Activated T-cell treated with anti-CD3 and anti-CD28 coated beads, Interleukin-2, amount 50 U/mL, for 4 hours (primary cell): Measurements from ENCODE around the gene SNAPC5. TPM values are rescaled to one million over a fixed set of nuclear protein-coding genes. Genes with fewer than 3 reads are reported as not detected.

Source experiments
- ATAC-seq, 2 donors: fragments of 200-7000 bp; cut with Tn5 transposase; one replicate each; pipeline ENCODE4 v1.10.0; 2021
- DNase-seq: peaks from one replicate; pipeline ENCODE4 v3.0.0-alpha.2; 2020
- H3K27me3 Mint-ChIP-seq: one replicate; pipeline ENCODE4 v1.8.0; 2021; ENCODE audit warnings: low read depth, mixed read lengths
- H3K36me3 Mint-ChIP-seq: one replicate; pipeline ENCODE4 v1.8.0; 2022; ENCODE audit warnings: mixed read lengths; ENCODE audit not compliant: insufficient read depth
- H3K4me1 Mint-ChIP-seq: one replicate; pipeline ENCODE4 v1.8.0; 2021; ENCODE audit warnings: low read depth, mixed read lengths
- H3K4me3 Mint-ChIP-seq: one replicate; pipeline ENCODE4 v1.8.0; 2021; ENCODE audit warnings: mild to moderate bottlenecking, moderate library complexity, mixed read lengths
- H3K9me3 Mint-ChIP-seq: one replicate; pipeline ENCODE4 v1.8.0; 2021; ENCODE audit warnings: mixed read lengths
- total RNA-seq, 3 donors: library from RNA; stranded (reverse); gene quantifications; one replicate each; pipeline ENCODE4 v1.2.1, GENCODE V29; 2021

SNAPC5 gene, protein sequence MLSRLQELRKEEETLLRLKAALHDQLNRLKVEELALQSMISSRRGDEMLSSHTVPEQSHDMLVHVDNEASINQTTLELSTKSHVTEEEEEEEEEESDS
- total RNA-seq: 10 to 100 TPM; 45.2 to 59.9 (median 53.3) TPM

DNA sequence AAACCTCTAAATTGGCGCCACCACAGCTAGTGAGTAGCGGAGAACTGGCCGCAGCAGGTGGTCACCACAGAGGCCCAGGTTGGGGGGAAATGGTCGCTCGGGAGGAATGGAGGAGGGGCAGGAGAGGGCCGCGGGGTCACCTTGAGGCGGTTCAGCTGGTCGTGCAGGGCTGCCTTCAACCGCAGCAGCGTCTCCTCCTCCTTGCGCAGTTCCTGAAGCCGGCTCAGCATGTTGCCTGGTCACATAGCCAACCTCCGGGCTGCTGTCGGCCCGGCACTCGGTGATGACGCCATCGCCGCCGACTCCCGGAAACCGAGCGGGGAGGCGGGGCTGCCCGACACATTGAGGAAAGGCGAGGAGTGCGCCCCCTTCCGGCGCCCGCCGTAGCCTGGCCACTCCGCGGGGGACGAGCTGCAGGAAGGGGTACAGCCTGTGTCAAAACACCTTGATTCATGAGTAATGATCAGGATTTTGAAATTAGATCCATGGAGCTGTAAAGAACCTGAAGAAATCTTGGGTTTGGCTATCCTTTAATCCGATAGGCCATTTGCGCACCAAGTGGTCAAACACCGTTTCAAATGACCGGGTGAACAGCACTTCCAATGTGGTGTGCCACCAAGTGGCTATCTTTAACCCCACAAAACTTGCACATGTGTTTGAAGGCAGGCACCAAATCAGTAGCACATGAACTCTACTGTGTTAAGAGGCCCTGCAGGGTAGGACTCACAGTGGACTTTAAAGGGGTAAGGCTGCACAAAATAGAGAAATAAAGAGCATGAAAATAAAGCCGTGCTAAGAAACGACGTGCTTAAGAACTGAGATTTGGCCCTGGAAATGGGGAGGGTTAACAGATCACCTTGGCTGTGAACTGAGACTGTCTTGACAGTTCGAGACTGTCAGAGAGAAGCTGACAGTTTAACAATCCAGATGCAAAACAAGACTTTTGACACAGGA, at the start of gene SNAPC5:
Gene SNAPC5, minus strand, starts transcription at position 261 of the 954 bp plus-strand sequence. Its CDS starts 31 bp downstream, at position 230.
- no peaks in the 10 kb centered on the region for H3K27me3 Mint-ChIP-seq
- peak within 1 kb of the TSS; percentile 97 for H3K4me3 Mint-ChIP-seq
- H3K9me3 Mint-ChIP-seq: no peaks in the 10 kb centered on the region
- peaks cover 56% of the 10 kb centered on the region for H3K4me1 Mint-ChIP-seq
- ATAC-seq (peak; percentile 85 to 89), DNase-seq (peak; percentile 97)
- peaks cover 76% of the 10 kb centered on the region for H3K36me3 Mint-ChIP-seq

- ATAC-seq (no peak), DNase-seq (no peak)
- H3K4me1 Mint-ChIP-seq: no peaks in the 10 kb centered on the region
- peaks cover 21% of the 10 kb centered on the region for H3K36me3 Mint-ChIP-seq
- no peaks in the 10 kb centered on the region for H3K9me3 Mint-ChIP-seq
- H3K4me3 Mint-ChIP-seq: no peak overlapping the region
- no peaks in the 10 kb centered on the region for H3K27me3 Mint-ChIP-seq
These were observed 47.7 kb upstream of the SNAPC5 start for GRCh38 chr15:66545255-66545654.

GRCh38 chr15:66542896-66543295, 45.3 kb upstream of the SNAPC5 start:
- Mint-ChIP-seq H3K9me3 (no peaks in the 10 kb centered on the region), H3K4me3 (no peak overlapping the region), H3K36me3 (peaks cover 30% of the 10 kb centered on the region), H3K27me3 (no peaks in the 10 kb centered on the region), H3K4me1 (no peaks in the 10 kb centered on the region)
- DNase-seq (no peak), ATAC-seq (no peak)

DNA sequence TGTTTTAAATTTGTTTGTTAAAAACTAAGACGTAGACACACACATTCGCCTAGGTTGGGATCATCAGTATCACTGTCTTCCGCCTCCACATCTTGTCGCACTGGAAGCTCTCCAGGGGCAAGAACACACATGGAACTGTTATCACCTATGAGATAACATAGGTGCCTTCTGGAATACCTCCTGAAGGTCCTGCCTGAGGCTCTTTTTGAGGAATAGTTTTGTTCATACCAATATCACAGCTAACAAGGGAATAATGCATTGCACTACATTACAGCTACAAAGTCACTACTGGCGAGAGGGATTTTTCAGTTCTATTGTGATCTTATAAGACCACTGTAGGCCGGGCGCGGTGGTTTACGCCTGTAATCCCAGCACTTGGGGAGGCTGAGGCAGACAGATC, 37.5 kb upstream of the SNAPC5 start:
- Mint-ChIP-seq H3K4me3 (no peak overlapping the region), H3K4me1 (no peaks in the 10 kb centered on the region), H3K36me3 (peaks cover 26% of the 10 kb centered on the region), H3K9me3 (no peaks in the 10 kb centered on the region), H3K27me3 (no peaks in the 10 kb centered on the region)
- no peak for DNase-seq
- no peak for ATAC-seq

GRCh38 chr15:66524838-66525237, 27.3 kb upstream of the SNAPC5 start:
- DNase-seq: no peak
- H3K27me3 Mint-ChIP-seq: no peaks in the 10 kb centered on the region
- no peak overlapping the region for H3K4me3 Mint-ChIP-seq
- H3K36me3 Mint-ChIP-seq: peaks cover 45% of the 10 kb centered on the region
- no peaks in the 10 kb centered on the region for H3K9me3 Mint-ChIP-seq
- ATAC-seq: no peak
- no peaks in the 10 kb centered on the region for H3K4me1 Mint-ChIP-seq

DNA sequence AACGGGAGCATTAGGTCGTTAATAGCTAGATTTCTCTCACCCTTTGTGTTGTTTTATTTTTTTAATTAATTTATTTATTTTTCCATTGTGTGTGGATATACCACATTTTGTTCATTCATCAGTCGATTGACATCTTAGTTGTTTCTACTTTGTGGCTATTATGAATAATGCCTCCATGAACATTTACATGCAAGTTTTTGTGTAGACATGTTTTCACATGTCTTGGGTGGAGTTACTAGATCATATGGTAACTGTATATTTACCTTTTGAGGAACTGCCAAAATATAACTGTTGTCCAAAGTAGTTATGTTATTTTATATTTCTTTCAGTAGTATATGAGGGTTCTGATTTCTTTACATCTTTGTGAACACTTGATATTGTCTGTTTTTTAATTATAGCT, 26.4 kb upstream of the SNAPC5 start:
- H3K4me1 Mint-ChIP-seq: no peaks in the 10 kb centered on the region
- H3K4me3 Mint-ChIP-seq: no peak overlapping the region
- DNase-seq: no peak
- no peak for ATAC-seq
- peaks cover 39% of the 10 kb centered on the region for H3K36me3 Mint-ChIP-seq
- no peaks in the 10 kb centered on the region for H3K9me3 Mint-ChIP-seq
- H3K27me3 Mint-ChIP-seq: no peaks in the 10 kb centered on the region

DNA sequence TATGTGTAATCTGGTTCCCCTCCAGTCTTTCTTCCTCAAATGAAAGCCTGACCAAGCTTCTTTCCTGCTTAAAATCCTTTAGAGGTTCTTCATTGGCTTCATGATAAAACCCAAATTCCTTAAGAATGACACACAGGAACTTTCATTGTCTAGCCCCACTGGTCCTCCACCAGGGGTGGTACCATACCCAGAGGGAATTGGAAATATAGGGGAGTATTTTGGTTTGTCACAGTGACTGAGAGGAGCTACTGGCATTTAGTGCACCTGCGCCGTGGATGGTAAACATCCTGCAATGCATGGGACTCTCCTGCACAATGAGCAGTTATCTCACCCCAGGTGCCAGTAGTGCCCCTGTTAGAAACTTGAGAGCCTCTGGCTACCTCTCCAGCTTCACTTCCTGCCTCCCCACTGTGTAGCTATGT, 18.4 kb upstream of the SNAPC5 start:
- ATAC-seq (no peak), DNase-seq (no peak)
- H3K9me3 Mint-ChIP-seq: no peaks in the 10 kb centered on the region
- no peaks in the 10 kb centered on the region for H3K4me1 Mint-ChIP-seq
- H3K36me3 Mint-ChIP-seq: peaks cover 18% of the 10 kb centered on the region
- no peak overlapping the region for H3K4me3 Mint-ChIP-seq
- H3K27me3 Mint-ChIP-seq: no peaks in the 10 kb centered on the region

GRCh38 chr15:66514586-66514985, 17.0 kb upstream of the SNAPC5 start:
- DNase-seq (no peak), ATAC-seq (no peak)
- Mint-ChIP-seq H3K36me3 (peaks cover 17% of the 10 kb centered on the region), H3K27me3 (no peaks in the 10 kb centered on the region), H3K4me3 (no peak overlapping the region), H3K9me3 (no peaks in the 10 kb centered on the region), H3K4me1 (no peaks in the 10 kb centered on the region)

- DNase-seq: no peak
- Mint-ChIP-seq H3K4me3 (no peak overlapping the region), H3K9me3 (no peaks in the 10 kb centered on the region), H3K27me3 (no peaks in the 10 kb centered on the region), H3K36me3 (peaks cover 10% of the 10 kb centered on the region), H3K4me1 (peaks cover 11% of the 10 kb centered on the region)
- ATAC-seq: no peak
These were observed 10.8 kb upstream of the SNAPC5 start for GRCh38 chr15:66508293-66508883.

DNA sequence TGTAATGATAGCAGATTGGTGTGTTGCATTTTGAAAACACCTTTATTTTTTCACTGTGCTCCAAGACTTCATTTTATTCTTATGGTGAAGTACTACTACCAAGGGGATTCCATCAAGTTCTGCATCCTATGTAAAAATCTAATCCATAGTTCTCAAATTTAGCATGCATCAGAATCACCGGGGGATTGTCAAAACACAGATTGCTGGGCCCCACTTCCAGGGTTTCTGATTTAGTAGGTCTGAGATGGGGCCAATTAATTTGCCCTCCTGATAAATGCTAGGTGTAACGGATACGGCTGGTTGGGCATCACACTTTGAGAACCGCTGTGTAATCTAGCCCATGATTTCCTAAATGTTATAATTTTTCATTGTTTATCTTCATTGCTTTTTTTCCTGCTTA, 8.3 kb upstream of the SNAPC5 start:
- DNase-seq (no peak), ATAC-seq (no peak)
- no peaks in the 10 kb centered on the region for H3K27me3 Mint-ChIP-seq
- peaks cover 29% of the 10 kb centered on the region for H3K4me1 Mint-ChIP-seq
- peak overlapping the region; percentile 93 for H3K4me3 Mint-ChIP-seq
- peaks cover 35% of the 10 kb centered on the region for H3K36me3 Mint-ChIP-seq
- no peaks in the 10 kb centered on the region for H3K9me3 Mint-ChIP-seq

DNA sequence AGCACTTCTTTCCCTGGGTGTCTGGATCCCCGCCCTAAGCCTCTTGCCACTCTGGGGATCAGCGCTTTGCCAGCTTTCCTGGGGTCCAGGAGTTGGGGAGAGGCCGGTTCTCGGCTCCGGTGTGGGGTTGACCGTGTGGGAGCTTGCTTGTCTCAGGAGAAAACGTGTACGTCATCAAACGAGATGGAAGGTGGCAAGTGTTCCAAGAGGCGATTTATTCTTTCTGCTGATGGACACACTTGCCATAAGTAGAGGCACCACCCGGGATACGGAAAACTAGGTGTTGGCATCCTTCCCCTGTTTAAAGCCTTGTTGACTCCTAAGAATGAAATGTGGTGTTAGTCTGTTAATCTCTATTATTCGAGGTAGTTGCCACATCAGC, 7.9 kb upstream of the SNAPC5 start:
- Mint-ChIP-seq H3K4me1 (peaks cover 33% of the 10 kb centered on the region), H3K36me3 (peaks cover 39% of the 10 kb centered on the region), H3K4me3 (peak overlapping the region; percentile 93), H3K9me3 (no peaks in the 10 kb centered on the region), H3K27me3 (no peaks in the 10 kb centered on the region)
- ATAC-seq: peak; percentile 9 to 16
- DNase-seq: no peak

GRCh38 chr15:66504563-66505429, 7.2 kb upstream of the SNAPC5 start, which contains the start of the genes RPL4 and ZWILCH:
Gene RPL4 (minus strand): TSS chr15:66504855. CDS start chr15:66504790, 65 bp downstream.
Gene ZWILCH (plus strand): TSS chr15:66505326. CDS start chr15:66505339, 13 bp downstream.
- peaks cover 45% of the 10 kb centered on the region for H3K36me3 Mint-ChIP-seq
- ATAC-seq: peak; percentile 86 to 88
- H3K27me3 Mint-ChIP-seq: no peaks in the 10 kb centered on the region
- peaks cover 39% of the 10 kb centered on the region for H3K4me1 Mint-ChIP-seq
- H3K4me3 Mint-ChIP-seq: peak within 1 kb of the TSS; percentile 93
- DNase-seq: peak; percentile 69
- H3K9me3 Mint-ChIP-seq: no peaks in the 10 kb centered on the region

DNA sequence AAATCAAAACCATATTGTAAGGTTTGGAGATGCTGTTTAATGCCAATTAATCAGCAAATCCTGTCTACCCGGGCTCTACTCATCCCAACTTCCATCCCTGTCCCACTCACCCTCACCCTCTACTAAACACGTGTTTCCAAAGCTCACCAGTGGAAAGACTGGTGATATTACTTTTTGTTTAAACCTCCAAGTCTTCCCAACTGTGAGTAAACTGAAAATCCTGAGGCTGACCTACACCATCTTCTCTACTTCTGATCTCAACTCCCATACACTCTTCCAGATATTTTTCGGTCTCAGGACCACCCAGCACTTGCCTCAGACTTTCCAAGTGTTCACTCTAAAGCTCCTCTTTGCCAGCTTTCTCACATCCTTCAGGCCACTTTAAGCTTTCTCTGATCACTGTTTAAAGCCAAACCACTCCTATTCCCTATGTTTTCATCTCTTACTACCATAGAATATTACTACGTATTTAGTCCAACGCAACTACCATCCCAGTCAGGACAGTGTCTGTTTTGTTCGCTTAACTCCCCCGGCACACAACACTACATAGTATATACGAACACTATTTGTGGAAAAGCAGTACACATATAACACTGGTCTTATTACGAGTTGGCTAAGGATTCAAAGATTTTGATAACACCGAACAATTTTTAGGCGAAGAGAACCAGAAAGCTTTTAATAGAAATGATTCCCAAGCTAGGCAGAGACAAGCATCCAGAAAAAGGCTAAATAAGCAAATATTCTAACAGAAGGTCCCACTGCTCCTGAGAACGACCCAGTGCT, 6.4 kb upstream of the SNAPC5 start:
- H3K4me3 Mint-ChIP-seq: peak overlapping the region; percentile 93
- H3K36me3 Mint-ChIP-seq: peaks cover 51% of the 10 kb centered on the region
- no peaks in the 10 kb centered on the region for H3K9me3 Mint-ChIP-seq
- ATAC-seq (no peak), DNase-seq (no peak)
- H3K4me1 Mint-ChIP-seq: peaks cover 44% of the 10 kb centered on the region
- H3K27me3 Mint-ChIP-seq: no peaks in the 10 kb centered on the region
